Right lobe of liver (tissue), 4 donors: ENCODE data around the gene RBBP8.

ENCODE experiments used
- CTCF ChIP-seq, 4 donors: fragments of 200-600 bp in 3 of 4; fragments of 450-650 bp in 1 of 4; IDR thresholded peaks; one replicate each; pipeline versions ENCODE4 v1.5.1 to v1.8.0; 2016 to 2022; ENCODE audit warnings: antibody characterized with exemption in 4 of 4, mild to moderate bottlenecking in 2 of 4
- POLR2A ChIP-seq: fragments of 450-650 bp; IDR thresholded peaks from one replicate; pipeline ENCODE4 v1.6.1; 2017; ENCODE audit warnings: antibody characterized with exemption, mild to moderate bottlenecking
- donor health status: DM: no; HTN: no; CAD: no.
- donor health status: DM: no; HTN: no; CAD: no.
- donor health status: DM: no; HTN: yes; CAD: no.

- no peak for TF ChIP-seq POLR2A
- TF ChIP-seq CTCF (IDR thresholded peaks at IDR 0.05) = no peak
These were observed 31.0 kb upstream of the RBBP8 start for GRCh38 chr18:22902093-22902492.
